ENCODE data around the gene LPO.

GRCh38 chr17:58200024-58200633 lies 38.3 kb upstream of the LPO start:
- TF ChIP-seq EZH2 (IDR thresholded peaks at IDR 0.05) (no peak), POLR2AphosphoS5 (IDR thresholded peaks at IDR 0.05; ENCODE audit: borderline replicate concordance, low read depth, low read length) (no peak)

Data from SK-N-MC (cell line).